ENCODE results near the gene PA2G4.

Gene PA2G4

GRCh38 chr12:56158029-56158925, 53.9 kb downstream of the PA2G4 start, which contains the start of gene MYL6:
MYL6 (plus strand) TSS chr12:56158359; CDS start chr12:56158402, 43 bp downstream.
- peak within 1 kb of the TSS; percentile 100 for H3K4me3 ChIP-seq (ENCODE audit: low read length)
- DNase-seq (ENCODE audit: low read depth), result peak; percentile 99
- TF ChIP-seq CTCF (IDR thresholded peaks at IDR 0.05; ENCODE audit: insufficient read depth, low read depth, low read length, missing control alignments), result no peak

- DNase-seq (ENCODE audit: low read depth), result peak; percentile 80
- no peak for TF ChIP-seq CTCF (IDR thresholded peaks at IDR 0.05; ENCODE audit: insufficient read depth, low read depth, low read length, missing control alignments)
- peak overlapping the region; percentile 100 for H3K4me3 ChIP-seq (ENCODE audit: low read length)
These were observed 54.6 kb downstream of the PA2G4 start for GRCh38 chr12:56158926-56159461.

GRCh38 chr12:56159482-56160192, 55.3 kb downstream of the PA2G4 start:
- no peak for TF ChIP-seq CTCF (IDR thresholded peaks at IDR 0.05; ENCODE audit: insufficient read depth, low read depth, low read length, missing control alignments)
- DNase-seq (ENCODE audit: low read depth), result no peak
- H3K4me3 ChIP-seq (ENCODE audit: low read length), result peak overlapping the region; percentile 100

- peak; percentile 15 for TF ChIP-seq CTCF (IDR thresholded peaks at IDR 0.05; ENCODE audit: insufficient read depth, low read depth, low read length, missing control alignments)
- peak; percentile 55 for DNase-seq (ENCODE audit: low read depth)
- peak overlapping the region; percentile 100 for H3K4me3 ChIP-seq (ENCODE audit: low read length)
These were observed 55.9 kb downstream of the PA2G4 start for GRCh38 chr12:56160193-56160763.

- no peak for TF ChIP-seq CTCF (IDR thresholded peaks at IDR 0.05; ENCODE audit: insufficient read depth, low read depth, low read length, missing control alignments)
- H3K4me3 ChIP-seq (ENCODE audit: low read length), result peak overlapping the region; percentile 100
- DNase-seq (ENCODE audit: low read depth), result no peak
These were observed 56.7 kb downstream of the PA2G4 start for GRCh38 chr12:56160894-56161689.

All from epithelial cell of esophagus (primary cell).